Activated CD4-positive, alpha-beta memory T cell treated with anti-CD3 and anti-CD28 coated beads for 36 hours (primary cell): ENCODE measurements around the gene IGLL1. TPM values are rescaled to one million over a fixed set of nuclear protein-coding genes. Genes with fewer than 3 reads are reported as not detected.
A peak's percentile ranks its signal among the peaks of the same experiment; 100 is the strongest.
"Not testable (repeated sequence)": the region's sequence is repeated elsewhere in the genome, so short reads cannot be mapped to it uniquely, and the experiment has no call there.

Experiments used
- CTCF ChIA-PET: fragments of 350-600 bp; sonication (Branson Sonifier 250); formaldehyde crosslinking; loops from one replicate; lab custom pipeline; 2021; ENCODE audit warnings: antibody characterized with exemption, inconsistent platforms; lab: Charles Lee
- POLR2A ChIA-PET: fragments of 350-600 bp; sonication (Branson Sonifier 250); formaldehyde crosslinking; loops from one replicate; lab custom pipeline; 2021; ENCODE audit warnings: antibody characterized with exemption; lab: Charles Lee
- DNase-seq: peaks from one replicate; pipeline ENCODE4 v3.0.0-alpha.2; 2020
- H3K27ac Mint-ChIP-seq: one replicate; pipeline ENCODE4 v1.8.0; 2021; ENCODE audit warnings: mixed read lengths
- H3K27me3 Mint-ChIP-seq: one replicate; pipeline ENCODE4 v1.8.0; 2021; ENCODE audit warnings: mixed read lengths
- H3K36me3 Mint-ChIP-seq: one replicate; pipeline ENCODE4 v1.8.0; 2021; ENCODE audit warnings: mixed read lengths
- H3K4me1 Mint-ChIP-seq: one replicate; pipeline ENCODE4 v1.8.0; 2021; ENCODE audit warnings: low read depth, mixed read lengths
- H3K4me3 Mint-ChIP-seq: one replicate; pipeline ENCODE4 v1.8.0; 2021; ENCODE audit warnings: mild to moderate bottlenecking, mixed read lengths
- H3K9me3 Mint-ChIP-seq: one replicate; pipeline ENCODE4 v1.8.0; 2021; ENCODE audit warnings: mixed read lengths
- intact Hi-C: fragments of 100-400 bp; cut with micrococcal nuclease; formaldehyde crosslinking; loops from one replicate; pipeline ENCODE4 v1.15.1; 2023
- total RNA-seq, 2 experiments: library from RNA; stranded (reverse); gene quantifications; one replicate each; pipeline ENCODE4 v1.2.3, GENCODE V29; 2021

IGLL1 gene
- total RNA-seq, 2 experiments from 2014 or later: not detected

- H3K4me1 Mint-ChIP-seq: no peaks in the 10 kb centered on the region
- no peaks in the 10 kb centered on the region for H3K9me3 Mint-ChIP-seq
- H3K36me3 Mint-ChIP-seq: no peaks in the 10 kb centered on the region
- ChIA-PET POLR2A (no interaction called here), CTCF (interaction anchor here (1.1 kb wide), 1 partner anchor 290 kb away, joined by 3 read pairs; no protein-coding TSS in a partner anchor)
- intact Hi-C loops: no loop called here
- H3K27ac Mint-ChIP-seq: no peak overlapping the region
- no peak for DNase-seq
- H3K4me3 Mint-ChIP-seq: no peak overlapping the region
- peaks cover 1% of the 10 kb centered on the region for H3K27me3 Mint-ChIP-seq
Observed at GRCh38 chr22:23556026-23556620, 24.0 kb downstream of the IGLL1 start.

- no peak for DNase-seq
- Mint-ChIP-seq H3K4me3 (no peak overlapping the region), H3K36me3 (no peaks in the 10 kb centered on the region), H3K4me1 (no peaks in the 10 kb centered on the region), H3K27me3 (peaks cover 1% of the 10 kb centered on the region), H3K9me3 (no peaks in the 10 kb centered on the region), H3K27ac (no peak overlapping the region)
- ChIA-PET POLR2A (no interaction called here), CTCF (no interaction called here)
- intact Hi-C loops: no loop called here
Observed at GRCh38 chr22:23555118-23555517, 25.0 kb downstream of the IGLL1 start.

- DNase-seq: no peak
- ChIA-PET CTCF (no interaction called here), POLR2A (no interaction called here)
- Mint-ChIP-seq H3K4me3 (no peak overlapping the region), H3K27me3 (peaks cover 1% of the 10 kb centered on the region), H3K27ac (no peak overlapping the region), H3K36me3 (no peaks in the 10 kb centered on the region), H3K9me3 (no peaks in the 10 kb centered on the region), H3K4me1 (no peaks in the 10 kb centered on the region)
- intact Hi-C loops: no loop called here
Observed at GRCh38 chr22:23553924-23554870, 25.9 kb downstream of the IGLL1 start.

GRCh38 chr22:23553438-23553837 lies 26.7 kb downstream of the IGLL1 start:
- Mint-ChIP-seq H3K27ac (no peak overlapping the region), H3K36me3 (no peaks in the 10 kb centered on the region), H3K4me3 (no peak overlapping the region), H3K27me3 (peaks cover under 1% of the 10 kb centered on the region), H3K4me1 (no peaks in the 10 kb centered on the region), H3K9me3 (no peaks in the 10 kb centered on the region)
- POLR2A ChIA-PET: no interaction called here
- intact Hi-C loops: no loop called here
- CTCF ChIA-PET: no interaction called here
- no peak for DNase-seq

- H3K36me3 Mint-ChIP-seq: no peaks in the 10 kb centered on the region
Observed at GRCh38 chr22:23552573-23552972, 27.5 kb downstream of the IGLL1 start.

GRCh38 chr22:23551385-23551784 lies 28.7 kb downstream of the IGLL1 start:
- Mint-ChIP-seq H3K36me3 (no peaks in the 10 kb centered on the region), H3K9me3 (peaks cover 14% of the 10 kb centered on the region), H3K27ac (no peak overlapping the region), H3K4me1 (no peaks in the 10 kb centered on the region), H3K4me3 (no peak overlapping the region), H3K27me3 (no peaks in the 10 kb centered on the region)
- no peak for DNase-seq
- POLR2A ChIA-PET: no interaction called here
- intact Hi-C loops: no loop called here
- CTCF ChIA-PET: no interaction called here

More at GRCh38 chr22:23552573-23552972, 27.5 kb downstream of the IGLL1 start:
- Mint-ChIP-seq H3K27me3 (no peaks in the 10 kb centered on the region), H3K4me1 (no peaks in the 10 kb centered on the region), H3K9me3 (peaks cover 7% of the 10 kb centered on the region), H3K27ac (no peak overlapping the region), H3K4me3 (no peak overlapping the region)
- ChIA-PET CTCF (no interaction called here), POLR2A (no interaction called here)
- intact Hi-C loops: no loop called here
- no peak for DNase-seq

- intact Hi-C loops: no loop called here
Observed at GRCh38 chr22:23550049-23550650, 29.9 kb downstream of the IGLL1 start.

GRCh38 chr22:23549198-23549595 lies 30.9 kb downstream of the IGLL1 start:
- Mint-ChIP-seq H3K4me1 (no peaks in the 10 kb centered on the region), H3K27me3 (no peaks in the 10 kb centered on the region), H3K27ac (no peak overlapping the region), H3K36me3 (no peaks in the 10 kb centered on the region), H3K9me3 (peaks cover 15% of the 10 kb centered on the region), H3K4me3 (no peak overlapping the region)
- DNase-seq: no peak
- POLR2A ChIA-PET: no interaction called here
- intact Hi-C loops: no loop called here
- CTCF ChIA-PET: no interaction called here

More at GRCh38 chr22:23550049-23550650, 29.9 kb downstream of the IGLL1 start:
- ChIA-PET POLR2A (no interaction called here), CTCF (no interaction called here)
- Mint-ChIP-seq H3K27ac (no peak overlapping the region), H3K4me3 (no peak overlapping the region), H3K4me1 (no peaks in the 10 kb centered on the region), H3K27me3 (no peaks in the 10 kb centered on the region), H3K36me3 (no peaks in the 10 kb centered on the region), H3K9me3 (peaks cover 15% of the 10 kb centered on the region)
- no peak for DNase-seq

GRCh38 chr22:23548501-23549197 lies 31.4 kb downstream of the IGLL1 start:
- ChIA-PET POLR2A (no interaction called here), CTCF (no interaction called here)
- Mint-ChIP-seq H3K27ac (no peak overlapping the region), H3K9me3 (peaks cover 15% of the 10 kb centered on the region), H3K4me1 (no peaks in the 10 kb centered on the region), H3K27me3 (no peaks in the 10 kb centered on the region), H3K36me3 (no peaks in the 10 kb centered on the region), H3K4me3 (no peak overlapping the region)
- peak; percentile 0 for DNase-seq
- intact Hi-C loops: no loop called here

- H3K4me3 Mint-ChIP-seq: no peak overlapping the region
- CTCF ChIA-PET: no interaction called here
Observed at GRCh38 chr22:23547818-23548500, 32.1 kb downstream of the IGLL1 start.

GRCh38 chr22:23547382-23547781 lies 32.7 kb downstream of the IGLL1 start:
- peaks cover 15% of the 10 kb centered on the region for H3K9me3 Mint-ChIP-seq
- intact Hi-C loops, H3K4me1 Mint-ChIP-seq, POLR2A ChIA-PET, H3K27me3 Mint-ChIP-seq, H3K4me3 Mint-ChIP-seq, H3K36me3 Mint-ChIP-seq, CTCF ChIA-PET, H3K27ac Mint-ChIP-seq: not testable (repeated sequence)
- peak; percentile 8 for DNase-seq

More at GRCh38 chr22:23547818-23548500, 32.1 kb downstream of the IGLL1 start:
- Mint-ChIP-seq H3K27me3 (no peaks in the 10 kb centered on the region), H3K36me3 (no peaks in the 10 kb centered on the region), H3K9me3 (peaks cover 15% of the 10 kb centered on the region), H3K27ac (no peak overlapping the region), H3K4me1 (no peaks in the 10 kb centered on the region)
- peak; percentile 0 for DNase-seq
- intact Hi-C loops: no loop called here
- POLR2A ChIA-PET: no interaction called here
